Liver (tissue), 9 donors: Measurements from ENCODE around the gene TET3. TPM values are rescaled to one million over a fixed set of nuclear protein-coding genes. Genes with fewer than 3 reads are reported as not detected.

Experiments used
- DNase-seq: peaks from one replicate; pipeline ENCODE4 v3.0.0-alpha.2; 2017; ENCODE audit warnings: low spot score
- H3K27ac ChIP-seq, 2 donors: one replicate each; pipeline ENCODE4 v1.7.0; 2013; ENCODE audit warnings: inconsistent platforms in 2 of 2, low read length in 2 of 2, control low read depth in 1 of 2, low read depth in 1 of 2, mild to moderate bottlenecking in 1 of 2
- H3K27me3 ChIP-seq, 4 donors: one replicate each; pipeline versions ENCODE4 v1.6.1 to v1.7.0; 2013; ENCODE audit warnings: low read length in 3 of 4, inconsistent platforms in 1 of 4, mild to moderate bottlenecking in 1 of 4, moderate library complexity in 1 of 4; ENCODE audit not compliant: control insufficient read depth in 4 of 4, insufficient read depth in 4 of 4
- H3K36me3 ChIP-seq, 4 donors: one replicate each; pipeline versions ENCODE4 v1.6.1 to v1.7.0; 2013; ENCODE audit warnings: low read length in 3 of 4, mild to moderate bottlenecking in 3 of 4, low read depth in 1 of 4, moderate library complexity in 1 of 4; ENCODE audit not compliant: control insufficient read depth in 4 of 4, insufficient read depth in 3 of 4
- H3K4me1 ChIP-seq, 4 donors: one replicate each; pipeline versions ENCODE4 v1.6.1 to v1.7.0; 2013; ENCODE audit warnings: low read length in 3 of 4, mild to moderate bottlenecking in 3 of 4, moderate library complexity in 1 of 4; ENCODE audit not compliant: control insufficient read depth in 4 of 4, insufficient read depth in 4 of 4
- H3K4me3 ChIP-seq, 3 donors: one replicate each; pipeline versions ENCODE4 v1.6.1 to v1.7.0; 2013; ENCODE audit warnings: low read length in 3 of 3, control low read depth in 1 of 3, low read depth in 1 of 3, mild to moderate bottlenecking in 1 of 3
- H3K9ac ChIP-seq, 2 donors: one replicate each; pipeline ENCODE4 v1.7.0; 2013; ENCODE audit warnings: low read length in 2 of 2, mild to moderate bottlenecking in 2 of 2, moderate library complexity in 2 of 2, control low read depth in 1 of 2, low read depth in 1 of 2
- H3K9me3 ChIP-seq, 4 donors: one replicate each; pipeline versions ENCODE4 v1.6.1 to v1.7.0; 2013; ENCODE audit warnings: low read length in 3 of 4; ENCODE audit not compliant: control insufficient read depth in 4 of 4
- ATF3 ChIP-seq: IDR thresholded peaks from 2 replicates; pipeline ENCODE4 v1.6.1; 2016; ENCODE audit warnings: antibody characterized with exemption
- CTCF ChIP-seq: fragments of 150-350 bp; IDR thresholded peaks from 2 replicates; pipeline ENCODE4 v1.5.1; 2017; ENCODE audit warnings: improper control_type of control experiment, low read depth, low read length; ENCODE audit not compliant: missing input control
- EGR1 ChIP-seq, 2 donors: IDR thresholded peaks; 2 replicates each; pipeline ENCODE4 v1.6.1; 2016 to 2018; ENCODE audit warnings: antibody characterized with exemption in 2 of 2, low read depth in 2 of 2
- FOXA1 ChIP-seq: IDR thresholded peaks from 2 replicates; pipeline ENCODE4 v1.6.1; 2016; ENCODE audit warnings: antibody characterized with exemption
- FOXA2 ChIP-seq: IDR thresholded peaks from 2 replicates; pipeline ENCODE4 v1.6.1; 2016; ENCODE audit warnings: antibody characterized with exemption
- GABPA ChIP-seq, 2 donors: IDR thresholded peaks in 1 of 2; conservative IDR thresholded peaks in 1 of 2; 2 replicates each; pipeline ENCODE4 v1.6.1; 2016; ENCODE audit warnings: antibody characterized with exemption in 2 of 2, mild to moderate bottlenecking in 1 of 2, moderate library complexity in 1 of 2
- HNF4A ChIP-seq, 2 donors: conservative IDR thresholded peaks; 2 replicates each; pipeline ENCODE4 v1.6.1; 2016; ENCODE audit warnings: antibody characterized with exemption in 2 of 2, mild to moderate bottlenecking in 2 of 2
- HNF4G ChIP-seq: IDR thresholded peaks from 2 replicates; pipeline ENCODE4 v1.6.1; 2016; ENCODE audit warnings: antibody characterized with exemption
- JUND ChIP-seq, 2 donors: IDR thresholded peaks; 2 replicates each; pipeline ENCODE4 v1.6.1; 2016; ENCODE audit warnings: antibody characterized with exemption in 2 of 2
- MAX ChIP-seq: IDR thresholded peaks from 2 replicates; pipeline ENCODE4 v1.6.1; 2016; ENCODE audit warnings: antibody characterized with exemption
- NR2F2 ChIP-seq: IDR thresholded peaks from 2 replicates; pipeline ENCODE4 v1.6.1; 2016; ENCODE audit warnings: antibody characterized with exemption
- RAD21 ChIP-seq, 2 donors: IDR thresholded peaks; 2 replicates each; pipeline ENCODE4 v1.6.1; 2016; ENCODE audit warnings: antibody characterized with exemption in 2 of 2, mild to moderate bottlenecking in 2 of 2
- REST ChIP-seq: IDR thresholded peaks from 2 replicates; pipeline ENCODE4 v1.6.1; 2016; ENCODE audit warnings: antibody characterized with exemption, mild to moderate bottlenecking
- RXRA ChIP-seq, 2 donors: IDR thresholded peaks; 2 replicates each; pipeline ENCODE4 v1.6.1; 2017 to 2018; ENCODE audit warnings: antibody characterized with exemption in 2 of 2, mild to moderate bottlenecking in 1 of 2
- SP1 ChIP-seq: IDR thresholded peaks from 2 replicates; pipeline ENCODE4 v1.6.1; 2018; ENCODE audit warnings: antibody characterized with exemption, mild to moderate bottlenecking
- TAF1 ChIP-seq: conservative IDR thresholded peaks from 2 replicates; pipeline ENCODE4 v1.6.1; 2016; ENCODE audit warnings: antibody characterized with exemption, mild to moderate bottlenecking
- YY1 ChIP-seq: IDR thresholded peaks from 2 replicates; pipeline ENCODE4 v1.6.1; 2016; ENCODE audit warnings: antibody characterized with exemption, mild to moderate bottlenecking
- WGBS: extraction: QIAGEN DNeasy Blood & Tissue Kit; methylation state at CpG from one replicate; pipeline ENCODE4 v1.1.7; 2013; 5-methylcytosine and 5-hydroxymethylcytosine counted together
- polyA plus RNA-seq, 2 donors: library from polyadenylated mRNA; stranded (reverse) in 1 of 2; unstranded in 1 of 2; fragments of 200-250 nt in 1 of 2; fragments of >200 nt in 1 of 2; fragmentation: Nextera tagmentation in 1 of 2; extraction: Ambion mirVana in 1 of 2; gene quantifications; one replicate each; pipeline versions ENCODE4 v1.2.1 to v1.2.3, GENCODE V29; 2013 to 2015
- total RNA-seq, 2 donors: library from RNA; depleted of rRNA; stranded (reverse); fragments of >200 nt; gene quantifications; one replicate each; pipeline ENCODE4 v1.2.3, GENCODE V29; 2014
- donor health status: healthy.
- donor health status: healthy.
- donor health status: healthy.
- donor health status: healthy.
- donor health status: healthy.

TET3 gene
- total and polyA plus RNA-seq, 4 donors = 0.89 to 16.2 (median 3.2) TPM

GRCh38 chr2:74008761-74009395 lies 24.2 kb downstream of the TET3 start:
- WGBS = 88% methylated on average over 8 of the region's 8 CpGs
- TF ChIP-seq FOXA1 = no peak
- no peak for TF ChIP-seq EGR1 (IDR thresholded peaks at IDR 0.05; ENCODE audit: low read depth in 2 of 2)
- TF ChIP-seq GABPA (IDR thresholded peaks at IDR 0.05 in 1 of 2, conservative IDR thresholded peaks at IDR 0.05 in 1 of 2) = no peak
- TF ChIP-seq REST = no peak
- TF ChIP-seq HNF4G = no peak
- Histone ChIP-seq H3K9ac (no peak overlapping the region), H3K27ac (no peak overlapping the region), H3K36me3 (peaks cover 0 to 5% (median 1%) of the 10 kb centered on the region in 4 donors), H3K27me3 (no peaks in the 10 kb centered on the region), H3K9me3 (no peaks in the 10 kb centered on the region), H3K4me3 (no peak overlapping the region), H3K4me1 (peaks cover 3 to 20% (median 15%) of the 10 kb centered on the region in 4 donors)
- DNase-seq = no peak

GRCh38 chr2:74009577-74009976 lies 24.9 kb downstream of the TET3 start:
- no peaks in the 10 kb centered on the region for H3K27me3 ChIP-seq
- no peak overlapping the region for H3K4me3 ChIP-seq
- TF ChIP-seq FOXA2 (no peak), HNF4G (no peak), RAD21 (IDR thresholded peaks at IDR 0.05) (no peak), CTCF (no peak), ATF3 (no peak)
- H3K27ac ChIP-seq = no peak overlapping the region
- no peak overlapping the region for H3K9ac ChIP-seq
- H3K4me1 ChIP-seq = peaks cover 3 to 20% (median 15%) of the 10 kb centered on the region in 4 donors
- H3K9me3 ChIP-seq = no peaks in the 10 kb centered on the region
- peaks cover 0 to 5% (median 1%) of the 10 kb centered on the region in 4 donors for H3K36me3 ChIP-seq
- no peak for DNase-seq

- peaks cover 0 to 5% (median 1%) of the 10 kb centered on the region in 4 donors for H3K36me3 ChIP-seq
- peaks cover 3 to 20% (median 15%) of the 10 kb centered on the region in 4 donors for H3K4me1 ChIP-seq
- H3K4me3 ChIP-seq = no peak overlapping the region
- no peak overlapping the region for H3K9ac ChIP-seq
- no peaks in the 10 kb centered on the region for H3K27me3 ChIP-seq
- H3K9me3 ChIP-seq = no peaks in the 10 kb centered on the region
- H3K27ac ChIP-seq = no peak overlapping the region
- DNase-seq = no peak
- WGBS = 60% methylated on average over 13 of the region's 13 CpGs
- TF ChIP-seq RAD21 (IDR thresholded peaks at IDR 0.05) (no peak), ATF3 (no peak), GABPA (IDR thresholded peaks at IDR 0.05 in 1 of 2, conservative IDR thresholded peaks at IDR 0.05 in 1 of 2) (no peak), HNF4A (conservative IDR thresholded peaks at IDR 0.05) (no peak), RXRA (IDR thresholded peaks at IDR 0.05) (no peak), JUND (IDR thresholded peaks at IDR 0.05) (no peak), MAX (no peak), EGR1 (IDR thresholded peaks at IDR 0.05; ENCODE audit: low read depth in 2 of 2) (no peak), TAF1 (no peak), NR2F2 (no peak), FOXA1 (no peak), YY1 (no peak), REST (no peak), SP1 (no peak), FOXA2 (no peak), HNF4G (no peak)
Observed at GRCh38 chr2:74010087-74010541, 25.4 kb downstream of the TET3 start.
